ENCODE results near the gene TNK1.

DNA sequence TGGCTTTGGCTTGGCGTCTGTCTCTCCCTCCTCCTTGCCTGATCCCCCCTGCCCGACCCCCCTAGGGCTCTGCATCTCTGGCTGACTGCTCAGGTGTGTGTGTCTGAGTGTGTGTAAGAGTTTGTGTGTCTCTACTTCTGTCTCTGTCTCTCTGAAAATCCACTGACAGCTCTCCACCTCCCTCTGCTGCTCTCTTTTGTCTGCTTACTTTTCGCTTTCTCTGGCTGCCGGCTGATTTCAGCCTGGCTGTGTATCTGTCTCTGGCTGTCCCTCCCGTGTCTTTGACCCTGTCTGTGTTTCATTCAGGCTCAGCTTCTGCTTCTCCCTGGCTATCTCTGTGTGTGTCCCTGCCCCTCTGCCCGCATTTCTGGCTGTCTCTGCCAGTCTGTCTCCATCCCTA is 35.4 kb downstream of the TNK1 start:
- TF ChIP-seq, protein P1, sequence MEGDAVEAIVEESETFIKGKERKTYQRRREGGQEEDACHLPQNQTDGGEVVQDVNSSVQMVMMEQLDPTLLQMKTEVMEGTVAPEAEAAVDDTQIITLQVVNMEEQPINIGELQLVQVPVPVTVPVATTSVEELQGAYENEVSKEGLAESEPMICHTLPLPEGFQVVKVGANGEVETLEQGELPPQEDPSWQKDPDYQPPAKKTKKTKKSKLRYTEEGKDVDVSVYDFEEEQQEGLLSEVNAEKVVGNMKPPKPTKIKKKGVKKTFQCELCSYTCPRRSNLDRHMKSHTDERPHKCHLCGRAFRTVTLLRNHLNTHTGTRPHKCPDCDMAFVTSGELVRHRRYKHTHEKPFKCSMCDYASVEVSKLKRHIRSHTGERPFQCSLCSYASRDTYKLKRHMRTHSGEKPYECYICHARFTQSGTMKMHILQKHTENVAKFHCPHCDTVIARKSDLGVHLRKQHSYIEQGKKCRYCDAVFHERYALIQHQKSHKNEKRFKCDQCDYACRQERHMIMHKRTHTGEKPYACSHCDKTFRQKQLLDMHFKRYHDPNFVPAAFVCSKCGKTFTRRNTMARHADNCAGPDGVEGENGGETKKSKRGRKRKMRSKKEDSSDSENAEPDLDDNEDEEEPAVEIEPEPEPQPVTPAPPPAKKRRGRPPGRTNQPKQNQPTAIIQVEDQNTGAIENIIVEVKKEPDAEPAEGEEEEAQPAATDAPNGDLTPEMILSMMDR (IDR thresholded peaks at IDR 0.05) = no peak
- TF ChIP-seq EZH2phosphoT487 (IDR thresholded peaks at IDR 0.05) = no peak
- no peak for TF ChIP-seq EZH2 (IDR thresholded peaks at IDR 0.05)

Data from neural progenitor cell (in vitro differentiated cells).